Activated CD4-positive, CD25-positive, alpha-beta regulatory T cell treated with anti-CD3 and anti-CD28 coated beads, Interleukin-2, amount 50 U/mL, for 24 hours (primary cell): ENCODE measurements around the gene SLC2A13.
"Not testable (repeated sequence)": the region's sequence is repeated elsewhere in the genome, so short reads cannot be mapped to it uniquely, and the experiment has no call there.

Experiments used
- ATAC-seq, 2 donors: fragments of 150-1000 bp; cut with Tn5 transposase; one replicate each; pipeline ENCODE4 v1.10.0; 2021; ENCODE audit warnings: mild to moderate bottlenecking in 1 of 2, moderate library complexity in 1 of 2

SLC2A13 gene

DNA sequence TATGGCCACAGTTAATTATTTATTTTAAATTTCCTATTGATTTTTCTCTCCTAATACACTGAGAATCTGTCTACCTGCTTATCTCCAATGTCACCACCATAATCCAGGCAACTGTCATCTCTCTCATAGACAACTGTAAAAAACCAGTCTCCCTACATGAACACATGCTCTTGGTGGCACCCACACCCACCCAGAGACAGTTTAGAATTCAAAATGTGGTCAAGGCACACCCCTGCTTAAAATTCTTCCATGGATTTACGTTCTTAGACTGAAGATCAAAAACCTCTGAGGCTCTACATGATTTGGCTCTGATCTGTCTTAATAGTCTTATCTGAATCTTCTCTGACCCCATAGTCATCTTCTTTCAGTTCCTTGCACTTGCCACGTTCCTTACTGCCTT lies 245.2 kb downstream of the SLC2A13 start:
- no peak for ATAC-seq

DNA sequence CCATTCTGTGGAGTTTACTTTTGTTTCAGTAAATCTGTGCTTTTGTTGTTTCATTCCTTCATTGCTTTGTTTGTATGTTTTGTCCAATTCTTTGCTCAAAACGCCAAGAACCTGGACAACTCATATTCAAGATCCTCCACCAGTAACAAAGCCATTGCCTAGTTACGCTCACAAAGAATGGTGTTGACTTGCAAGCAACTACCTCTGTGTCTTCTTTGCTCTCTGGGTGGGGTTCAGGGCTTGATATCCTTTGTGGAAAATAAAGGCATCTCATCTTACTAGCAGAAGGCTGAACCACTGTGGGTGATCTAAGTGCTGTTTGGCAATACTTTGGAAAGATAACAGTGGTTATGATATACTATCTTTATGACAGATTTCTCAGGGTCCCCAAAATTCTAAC lies 252.9 kb downstream of the SLC2A13 start:
- no peak for ATAC-seq

DNA sequence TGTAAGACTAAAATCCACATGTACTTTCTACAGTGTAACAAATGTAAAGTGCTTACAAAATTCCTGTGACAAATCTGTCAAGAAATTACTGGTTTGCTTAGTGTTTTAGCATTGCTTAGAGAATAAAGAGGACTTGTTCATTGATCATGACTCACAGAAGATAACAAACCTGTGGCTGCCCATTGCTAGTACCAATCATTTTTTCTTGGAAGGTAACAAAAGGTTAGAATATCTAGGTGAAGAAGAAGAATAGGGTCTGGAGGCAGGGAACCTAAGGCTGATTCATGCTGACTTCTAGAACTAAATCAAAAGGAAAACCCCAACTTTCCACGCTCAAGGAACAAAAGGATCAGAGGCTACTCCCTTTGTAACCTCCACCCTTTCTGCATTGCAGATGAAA lies 253.5 kb downstream of the SLC2A13 start:
- no peak for ATAC-seq

DNA sequence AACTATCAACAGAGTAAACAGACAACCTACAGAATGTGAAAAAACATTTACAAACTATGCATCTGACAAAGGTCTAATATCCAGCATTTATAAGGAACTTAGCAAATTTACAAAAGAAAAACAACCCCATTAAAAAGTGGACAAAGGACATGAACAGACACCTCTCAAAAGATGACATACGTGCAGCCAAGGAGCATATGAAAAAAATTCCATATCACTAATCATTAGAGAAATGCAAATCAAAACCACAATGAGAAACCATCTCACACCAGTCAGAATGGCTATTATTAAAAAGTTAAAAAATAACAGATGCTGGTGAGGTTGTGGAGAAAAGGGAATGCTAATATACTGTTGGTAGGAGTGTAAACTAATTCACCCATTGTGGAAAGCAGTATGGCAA lies 257.7 kb downstream of the SLC2A13 start:
- not testable (repeated sequence) for ATAC-seq

GRCh38 chr12:39846971-39847650 lies 258.8 kb downstream of the SLC2A13 start:
- no peak for ATAC-seq

GRCh38 chr12:39846304-39846703 lies 259.6 kb downstream of the SLC2A13 start:
- ATAC-seq = no peak

DNA sequence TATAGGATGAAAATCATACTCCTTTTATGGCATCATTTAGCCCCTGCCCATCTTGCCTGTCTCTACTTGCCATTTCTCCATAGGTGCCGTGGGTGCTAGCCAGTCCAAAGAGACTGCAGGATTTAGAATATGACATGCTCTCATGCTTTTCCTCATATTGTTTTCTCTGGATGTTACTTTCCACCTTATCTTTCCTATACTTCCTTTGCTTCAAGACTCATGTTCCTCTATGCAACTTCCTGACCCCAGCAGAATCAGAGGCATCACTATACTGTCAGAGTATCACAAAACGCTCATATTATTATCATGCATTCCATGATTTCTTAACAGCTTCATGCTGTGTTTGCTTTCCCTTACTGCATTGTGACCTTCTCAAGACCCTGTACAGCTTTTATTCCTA lies 265.5 kb downstream of the SLC2A13 start:
- no peak for ATAC-seq

DNA sequence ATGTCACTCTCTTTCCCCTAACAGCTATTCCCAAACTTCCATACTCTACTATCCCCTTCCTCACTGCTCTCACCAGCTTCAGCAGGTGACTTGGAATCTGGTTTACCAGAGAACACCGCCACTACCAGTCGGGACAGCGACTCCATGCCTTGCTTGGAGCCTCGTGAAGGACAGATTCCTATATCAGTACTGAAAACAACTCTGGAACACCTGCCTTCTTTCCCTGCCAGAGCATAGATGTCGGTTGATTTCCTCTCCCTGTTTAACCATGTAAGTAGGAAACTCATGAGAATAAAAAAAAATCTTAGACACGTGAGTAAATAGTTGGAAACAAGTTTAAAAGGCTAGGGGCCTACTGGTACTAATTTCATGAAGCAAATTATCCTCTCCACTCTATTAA lies 266.8 kb downstream of the SLC2A13 start:
- ATAC-seq = no peak

DNA sequence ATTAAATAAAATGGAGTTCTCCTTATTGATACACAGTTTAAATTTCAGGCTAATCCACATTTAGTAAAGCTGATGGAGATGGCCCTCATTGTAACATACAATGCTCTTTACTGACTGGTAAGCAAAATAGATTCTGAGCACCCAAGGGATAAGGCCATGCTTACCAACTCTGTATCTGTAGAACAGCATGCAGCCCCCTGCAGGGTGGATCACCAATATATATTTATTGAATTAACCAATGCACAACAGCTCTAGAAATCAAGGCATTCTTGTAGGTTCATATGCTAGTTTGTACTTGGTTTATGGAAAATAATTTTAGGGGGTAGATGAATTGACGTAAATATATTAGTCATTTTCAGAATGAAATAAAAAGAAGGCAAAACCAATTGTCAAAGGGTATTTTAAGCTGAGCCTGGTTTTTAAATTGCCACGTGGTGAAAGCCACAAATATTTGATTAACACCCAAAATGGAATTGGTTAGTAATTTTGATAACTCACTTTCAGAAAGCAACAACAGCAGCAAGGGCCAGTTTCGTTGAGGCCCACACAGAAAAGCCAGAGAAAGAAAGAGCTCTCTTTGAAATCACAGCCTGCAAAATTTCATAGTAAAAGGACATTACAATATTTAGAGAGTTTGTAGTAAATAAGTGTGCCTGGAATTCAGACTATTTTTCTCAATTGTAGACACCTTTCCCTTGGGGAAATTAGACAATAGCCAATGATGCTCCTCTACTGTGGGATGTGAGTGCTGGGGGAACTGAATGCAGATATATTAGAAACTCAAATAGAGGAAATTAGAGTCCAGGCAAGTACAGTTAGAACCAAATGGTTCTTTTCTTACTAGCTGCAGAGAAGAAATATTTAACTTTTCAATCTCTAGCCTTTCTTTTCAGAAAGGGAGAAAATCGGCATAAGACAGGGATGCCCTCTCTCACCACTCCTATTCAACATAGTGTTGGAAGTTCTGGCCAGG lies 270.1 kb downstream of the SLC2A13 start:
- no peak for ATAC-seq

GRCh38 chr12:39831587-39832315 lies 274.1 kb downstream of the SLC2A13 start:
- ATAC-seq = no peak

GRCh38 chr12:39830852-39831520 lies 274.9 kb downstream of the SLC2A13 start:
- no peak for ATAC-seq

- ATAC-seq = no peak
Observed at GRCh38 chr12:39830171-39830570, 275.7 kb downstream of the SLC2A13 start.

DNA sequence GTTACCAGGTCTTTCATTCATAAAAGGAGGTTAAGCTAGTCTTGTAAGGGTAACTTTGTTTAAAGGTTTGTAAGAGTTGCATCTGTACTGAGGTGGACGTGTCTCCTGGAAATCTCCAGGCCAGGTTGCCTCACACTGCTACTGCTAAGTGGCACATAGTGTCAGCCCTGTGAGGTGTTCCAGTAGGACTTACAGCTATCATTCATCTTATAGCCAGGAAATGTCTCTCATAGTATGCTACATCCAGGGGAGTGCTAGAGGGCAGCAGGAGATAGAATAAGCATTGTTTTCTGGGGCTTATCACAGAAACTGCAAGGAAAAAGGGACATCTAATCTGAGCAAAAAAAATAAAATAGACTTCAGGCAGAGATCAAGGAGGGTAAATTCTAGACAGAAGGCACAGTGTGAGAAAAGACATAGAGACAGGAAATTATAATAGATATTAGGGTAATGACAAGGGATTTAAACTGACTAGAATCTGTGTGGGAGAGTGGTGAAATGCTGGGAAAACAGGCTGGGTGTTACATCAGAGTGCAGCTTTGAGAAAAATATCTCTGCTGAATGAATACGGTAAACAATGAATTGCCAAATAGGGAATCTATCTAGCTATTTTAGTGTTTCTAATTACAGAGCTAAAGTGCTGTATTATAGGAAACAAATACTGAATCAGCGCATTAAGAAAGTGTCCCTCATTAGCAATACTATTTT lies 281.2 kb downstream of the SLC2A13 start:
- no peak for ATAC-seq

DNA sequence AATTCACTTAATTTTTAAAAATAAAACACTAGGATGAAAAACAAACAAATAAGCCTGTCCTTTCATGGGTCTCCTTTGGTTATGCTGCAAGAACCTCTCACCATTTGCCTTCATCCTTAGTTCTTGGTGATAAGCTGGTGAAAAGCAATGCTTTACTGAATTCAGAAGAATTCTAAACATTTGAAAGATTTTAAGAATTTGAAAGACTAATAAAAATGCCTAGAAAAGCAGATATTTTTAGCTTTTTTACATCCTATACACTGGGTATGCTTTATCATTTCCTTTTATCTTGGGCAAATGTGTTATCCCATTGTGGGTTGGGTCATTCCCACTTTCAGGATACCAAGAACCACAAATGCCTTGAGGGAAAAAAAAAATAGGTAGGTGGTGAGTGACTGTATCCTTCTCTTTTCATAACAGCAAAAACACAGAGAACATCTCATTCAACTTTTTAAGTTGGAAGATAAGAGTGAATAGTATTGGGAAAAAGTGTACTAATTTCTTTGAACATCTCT lies 289.2 kb downstream of the SLC2A13 start:
- no peak for ATAC-seq

DNA sequence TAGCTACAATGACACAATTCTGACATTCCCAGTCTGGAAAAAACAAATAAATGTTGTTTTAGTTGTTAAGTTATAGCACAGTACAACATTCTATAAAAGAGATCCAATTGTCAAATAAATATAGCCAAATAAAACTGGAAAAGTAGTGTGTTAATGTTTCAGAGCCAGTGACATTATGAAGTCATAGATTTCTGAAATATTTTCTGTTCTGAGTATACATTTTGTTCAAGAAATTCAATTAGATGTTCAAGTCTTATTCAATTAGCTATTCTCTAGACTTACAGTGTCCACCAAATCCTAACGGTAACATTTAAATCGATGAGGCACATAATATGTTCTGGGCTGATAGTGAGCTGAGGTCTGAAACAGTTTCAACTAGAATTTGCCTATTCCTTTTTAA lies 290.1 kb downstream of the SLC2A13 start:
- ATAC-seq = no peak

DNA sequence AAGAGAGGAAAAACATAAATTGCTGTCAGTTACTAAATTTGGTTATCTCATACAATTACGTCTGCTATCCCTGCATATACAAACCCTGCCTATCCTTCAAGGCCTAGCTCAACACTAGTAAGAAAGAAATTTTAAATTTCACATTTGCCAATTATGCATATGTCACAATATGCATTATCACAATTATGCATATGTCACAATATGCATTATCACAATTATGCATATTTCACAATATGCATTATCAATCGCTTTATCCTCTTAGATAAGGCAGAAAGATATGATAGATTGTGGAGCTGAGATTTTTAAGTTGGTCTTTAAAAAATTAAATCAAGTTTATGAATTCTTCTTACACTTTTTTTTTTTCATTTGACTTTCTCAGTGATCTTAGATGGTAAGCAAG lies 291.3 kb downstream of the SLC2A13 start:
- no peak for ATAC-seq

DNA sequence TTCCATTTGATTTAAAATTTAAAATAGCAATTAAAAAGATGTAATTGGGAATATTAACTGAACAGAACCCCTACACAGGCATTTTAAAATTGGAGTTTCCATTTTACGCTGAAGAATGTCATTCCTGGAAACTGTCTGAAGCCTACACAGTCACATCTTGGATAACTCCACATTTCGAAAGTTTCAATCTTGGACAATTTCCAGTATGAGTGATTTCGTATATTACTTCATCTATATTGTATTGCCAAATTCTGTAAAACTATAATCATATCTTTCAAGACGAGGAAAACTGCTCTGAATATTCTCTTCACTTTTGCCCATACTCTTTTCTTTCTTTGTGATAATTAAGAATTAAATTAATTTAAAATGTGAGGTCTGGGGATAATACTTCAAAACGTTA lies 292.1 kb downstream of the SLC2A13 start:
- ATAC-seq = no peak

DNA sequence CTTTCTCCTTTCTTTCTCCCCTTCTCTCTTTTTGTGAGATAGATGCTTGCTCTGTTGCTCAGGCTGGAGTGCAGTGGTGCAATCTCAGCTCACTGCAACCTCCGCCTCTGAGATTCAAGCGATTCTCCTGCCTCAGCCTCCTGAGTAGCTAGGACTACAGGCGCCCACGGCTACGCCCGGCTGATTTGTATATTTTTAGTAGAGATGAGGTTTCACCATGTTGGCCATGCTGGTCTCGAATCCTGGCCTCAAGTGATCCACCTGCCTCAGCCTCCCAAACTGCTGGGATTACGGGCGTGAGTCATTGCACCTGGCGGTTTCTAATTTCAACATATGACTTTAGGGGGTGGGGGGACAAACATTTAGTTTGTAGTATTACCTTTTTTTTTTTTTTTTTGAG lies 293.4 kb downstream of the SLC2A13 start:
- not testable (repeated sequence) for ATAC-seq

DNA sequence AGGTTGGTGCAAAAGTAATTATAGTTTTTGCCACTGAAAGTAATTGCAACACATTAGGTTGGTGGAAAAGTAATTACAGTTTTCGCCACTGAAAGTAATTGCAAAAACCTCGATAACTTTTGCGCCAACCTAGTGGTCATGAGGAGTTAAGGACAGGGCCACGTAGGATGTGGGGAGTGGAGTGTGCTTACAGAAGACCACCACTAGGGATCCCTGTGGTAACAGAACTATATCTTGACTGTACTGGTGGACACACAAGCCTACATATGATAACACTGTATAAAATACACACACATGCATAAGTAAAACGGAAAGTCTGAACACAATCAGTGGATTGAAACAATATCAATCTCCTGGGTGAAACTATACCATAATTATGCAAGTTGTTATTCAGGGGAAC lies 298.8 kb downstream of the SLC2A13 start:
- no peak for ATAC-seq

- no peak for ATAC-seq
Observed at GRCh38 chr12:39805651-39806050, 300.2 kb downstream of the SLC2A13 start.

DNA sequence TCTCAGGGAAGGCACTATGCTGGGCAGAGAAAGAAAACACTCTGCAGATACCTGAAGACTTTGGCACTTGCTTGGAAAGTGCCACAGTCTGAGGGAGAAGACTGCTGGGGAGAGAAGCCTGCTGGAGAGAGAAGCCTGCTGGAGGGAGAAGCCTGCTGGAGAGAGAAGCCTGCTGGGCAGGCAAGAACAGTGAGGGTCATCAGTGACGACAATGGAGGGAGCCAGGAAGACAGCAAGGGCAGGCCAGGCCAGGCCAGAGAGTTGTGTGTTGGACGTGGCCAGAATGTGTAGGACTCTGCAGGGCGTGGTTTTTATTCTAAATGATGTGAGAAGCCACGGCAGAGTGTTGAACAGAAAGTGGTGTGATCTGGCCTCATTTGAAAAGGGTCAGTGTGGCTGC lies 301.0 kb downstream of the SLC2A13 start:
- ATAC-seq = no peak

- ATAC-seq = no peak
Observed at GRCh38 chr12:39804479-39804878, 301.4 kb downstream of the SLC2A13 start.
